ENCODE results near the gene STARD13. TPM values are rescaled to one million over a fixed set of nuclear protein-coding genes. Genes with fewer than 3 reads are reported as not detected.

Gene STARD13
- total RNA-seq, 1 donor from 2014 or later = 19.3 TPM

GRCh38 chr13:33204130-33204927 is 81.2 kb downstream of the STARD13 start:
- peak; percentile 87 to 95 for DNase-seq (ENCODE audit: low read depth in 2 of 2)

- no peak for DNase-seq (ENCODE audit: low read depth in 2 of 2)
Measured at GRCh38 chr13:33202644-33203169, 82.8 kb downstream of the STARD13 start.

GRCh38 chr13:33201659-33202058 is 83.9 kb downstream of the STARD13 start:
- no peak for DNase-seq (ENCODE audit: low read depth in 2 of 2)

- DNase-seq (ENCODE audit: low read depth in 2 of 2) = no peak
Measured at GRCh38 chr13:33199289-33199850, 86.2 kb downstream of the STARD13 start.

- no peak for DNase-seq (ENCODE audit: low read depth in 2 of 2)
Measured at GRCh38 chr13:33197541-33197971, 88.0 kb downstream of the STARD13 start.

- no peak for DNase-seq (ENCODE audit: low read depth in 2 of 2)
Measured at GRCh38 chr13:33196767-33197166, 88.8 kb downstream of the STARD13 start.

GRCh38 chr13:33195693-33196464 is 89.7 kb downstream of the STARD13 start:
- DNase-seq (ENCODE audit: low read depth in 2 of 2) = no peak

GRCh38 chr13:33194820-33195692 is 90.5 kb downstream of the STARD13 start:
- DNase-seq (ENCODE audit: low read depth in 2 of 2) = peak; percentile 95 to 96

- DNase-seq (ENCODE audit: low read depth in 2 of 2) = peak in 1 of 2 donors; percentile 74
Measured at GRCh38 chr13:33193428-33193974, 92.1 kb downstream of the STARD13 start.

GRCh38 chr13:33191425-33192210 is 93.9 kb downstream of the STARD13 start:
- DNase-seq (ENCODE audit: low read depth in 2 of 2) = no peak

- no peak for DNase-seq (ENCODE audit: low read depth in 2 of 2)
Measured at GRCh38 chr13:33189470-33189869, 96.1 kb downstream of the STARD13 start.

GRCh38 chr13:33188093-33188882 is 97.3 kb downstream of the STARD13 start:
- peak; percentile 57 to 59 for DNase-seq (ENCODE audit: low read depth in 2 of 2)

- peak; percentile 45 to 82 for DNase-seq (ENCODE audit: low read depth in 2 of 2)
Measured at GRCh38 chr13:33186861-33187291, 98.7 kb downstream of the STARD13 start.

- DNase-seq (ENCODE audit: low read depth in 2 of 2) = peak in 1 of 2 donors; percentile 45
Measured at GRCh38 chr13:33185853-33186252, 99.7 kb downstream of the STARD13 start.

GRCh38 chr13:33184530-33184929 is 101.0 kb downstream of the STARD13 start:
- no peak for DNase-seq (ENCODE audit: low read depth in 2 of 2)

- no peak for DNase-seq (ENCODE audit: low read depth in 2 of 2)
Measured at GRCh38 chr13:33184112-33184490, 101.5 kb downstream of the STARD13 start.

GRCh38 chr13:33183431-33184111 is 102.0 kb downstream of the STARD13 start:
- DNase-seq (ENCODE audit: low read depth in 2 of 2) = no peak

- no peak for DNase-seq (ENCODE audit: low read depth in 2 of 2)
Measured at GRCh38 chr13:33182729-33183128, 102.8 kb downstream of the STARD13 start.

Measured in dermis microvascular lymphatic vessel endothelial cell (primary cell).